HG02840 (cell line): ENCODE data around the gene NPC2.

Experiments
- ATAC-seq: cut with Tn5 transposase; IDR thresholded peaks from one replicate; pipeline ENCODE4 v1.9.1; 2021; ENCODE audit warnings: mild to moderate bottlenecking, moderate library complexity, moderate number of reproducible peaks; ENCODE audit not compliant: unreplicated experiment, low FRiP score

NPC2 gene

GRCh38 chr14:74503938-74504335 lies 10.8 kb upstream of the NPC2 start:
- no peak for ATAC-seq

- no peak for ATAC-seq
Observed at GRCh38 chr14:74503291-74503937, 10.3 kb upstream of the NPC2 start.

- no peak for ATAC-seq
Observed at GRCh38 chr14:74502236-74503019, 9.3 kb upstream of the NPC2 start.

GRCh38 chr14:74501691-74502090 lies 8.6 kb upstream of the NPC2 start:
- no peak for ATAC-seq

- ATAC-seq = no peak
Observed at GRCh38 chr14:74501135-74501614, 8.1 kb upstream of the NPC2 start.

GRCh38 chr14:74500417-74501134 lies 7.5 kb upstream of the NPC2 start:
- ATAC-seq = no peak

GRCh38 chr14:74495356-74495755 lies 2.3 kb upstream of the NPC2 start:
- no peak for ATAC-seq

- ATAC-seq = peak; percentile 91
Observed at GRCh38 chr14:74493343-74494261, 497 bp upstream of the NPC2 start, which contains the start of gene ISCA2. Gene ISCA2, plus strand, starts transcription at chr14:74493765. Its CDS starts 10 bp downstream, at chr14:74493775.

- ATAC-seq = no peak
Observed at GRCh38 chr14:74491956-74492775, 939 bp downstream of the NPC2 start.

GRCh38 chr14:74490486-74490885 lies 2.6 kb downstream of the NPC2 start:
- no peak for ATAC-seq

- ATAC-seq = no peak
Observed at GRCh38 chr14:74488786-74489397, 4.2 kb downstream of the NPC2 start.

GRCh38 chr14:74486164-74486563 lies 6.9 kb downstream of the NPC2 start:
- ATAC-seq = no peak

GRCh38 chr14:74483321-74483720 lies 9.8 kb downstream of the NPC2 start:
- ATAC-seq = no peak

GRCh38 chr14:74482571-74482970 lies 10.5 kb downstream of the NPC2 start:
- ATAC-seq = no peak

- ATAC-seq = no peak
Observed at GRCh38 chr14:74480046-74480445, 13.1 kb downstream of the NPC2 start.

GRCh38 chr14:74478996-74479635 lies 14.0 kb downstream of the NPC2 start:
- no peak for ATAC-seq

- ATAC-seq = no peak
Observed at GRCh38 chr14:74476607-74477006, 16.5 kb downstream of the NPC2 start.

- no peak for ATAC-seq
Observed at GRCh38 chr14:74476107-74476506, 17.0 kb downstream of the NPC2 start.
